ENCODE results near the gene SH3PXD2A. TPM values are rescaled to one million over a fixed set of nuclear protein-coding genes. Genes with fewer than 3 reads are reported as not detected.
A peak's percentile ranks its signal among the peaks of the same experiment; 100 is the strongest.

The SH3PXD2A gene
- total RNA-seq, 1 donor from 2014 or later: 2.3 TPM

DNA sequence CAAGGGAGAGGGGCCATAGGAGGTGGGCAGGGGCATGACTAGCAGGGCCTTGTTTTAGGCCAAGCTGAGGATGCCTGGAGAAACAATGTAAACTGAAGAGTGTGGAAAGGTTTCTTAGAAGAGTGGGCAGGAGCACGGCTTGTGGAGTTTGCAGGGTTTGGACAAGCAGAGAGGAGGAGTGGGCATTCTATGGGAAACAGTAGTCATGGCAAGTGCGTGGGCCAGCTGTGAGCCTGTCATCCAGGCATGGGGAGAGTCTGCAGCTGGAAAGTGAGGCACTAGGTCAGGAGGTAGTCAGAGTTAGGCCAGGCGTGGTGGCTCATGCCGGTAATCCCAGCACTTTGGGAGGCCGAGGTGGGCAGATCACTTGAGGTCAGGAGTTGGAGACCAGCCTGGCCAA, 130.1 kb downstream of the SH3PXD2A start:
- no peak overlapping the region for H3K4me2 ChIP-seq
- DNase-seq (ENCODE audit: low spot score): no peak
- no peak overlapping the region for H2AFZ ChIP-seq (replicated peaks)
- H3K36me3 Mint-ChIP-seq: peaks cover 2% of the 10 kb centered on the region
- no peak overlapping the region for H3K9ac ChIP-seq
- H3K27me3 Mint-ChIP-seq (ENCODE audit: insufficient read depth, low read depth): no peaks in the 10 kb centered on the region
- no peaks in the 10 kb centered on the region for H3K79me2 ChIP-seq (ENCODE audit: low read depth)
- H3K9me3 Mint-ChIP-seq: no peaks in the 10 kb centered on the region
- peaks cover 3% of the 10 kb centered on the region for H3K4me1 Mint-ChIP-seq
- H3K27ac Mint-ChIP-seq: peak overlapping the region; percentile 0
- no peak overlapping the region for H3K4me3 Mint-ChIP-seq
- H3K4me1 ChIP-seq: no peaks in the 10 kb centered on the region
- H4K20me1 ChIP-seq (ENCODE audit: low read depth): no peaks in the 10 kb centered on the region
- H3K4me3 ChIP-seq: no peak overlapping the region
- H3K9me3 ChIP-seq (ENCODE audit: low read depth): no peaks in the 10 kb centered on the region
- TF ChIP-seq EZH2phosphoT487 (IDR thresholded peaks at IDR 0.05) (no peak), EZH2 (IDR thresholded peaks at IDR 0.05) (no peak)
- TF ChIP-seq, protein P1, sequence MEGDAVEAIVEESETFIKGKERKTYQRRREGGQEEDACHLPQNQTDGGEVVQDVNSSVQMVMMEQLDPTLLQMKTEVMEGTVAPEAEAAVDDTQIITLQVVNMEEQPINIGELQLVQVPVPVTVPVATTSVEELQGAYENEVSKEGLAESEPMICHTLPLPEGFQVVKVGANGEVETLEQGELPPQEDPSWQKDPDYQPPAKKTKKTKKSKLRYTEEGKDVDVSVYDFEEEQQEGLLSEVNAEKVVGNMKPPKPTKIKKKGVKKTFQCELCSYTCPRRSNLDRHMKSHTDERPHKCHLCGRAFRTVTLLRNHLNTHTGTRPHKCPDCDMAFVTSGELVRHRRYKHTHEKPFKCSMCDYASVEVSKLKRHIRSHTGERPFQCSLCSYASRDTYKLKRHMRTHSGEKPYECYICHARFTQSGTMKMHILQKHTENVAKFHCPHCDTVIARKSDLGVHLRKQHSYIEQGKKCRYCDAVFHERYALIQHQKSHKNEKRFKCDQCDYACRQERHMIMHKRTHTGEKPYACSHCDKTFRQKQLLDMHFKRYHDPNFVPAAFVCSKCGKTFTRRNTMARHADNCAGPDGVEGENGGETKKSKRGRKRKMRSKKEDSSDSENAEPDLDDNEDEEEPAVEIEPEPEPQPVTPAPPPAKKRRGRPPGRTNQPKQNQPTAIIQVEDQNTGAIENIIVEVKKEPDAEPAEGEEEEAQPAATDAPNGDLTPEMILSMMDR (IDR thresholded peaks at IDR 0.05): no peak
- no peaks in the 10 kb centered on the region for H3K27me3 ChIP-seq
- H3K36me3 ChIP-seq: no peaks in the 10 kb centered on the region
- H3K27ac ChIP-seq: no peak overlapping the region
- H3F3A ChIP-seq (ENCODE audit: low read depth): no peaks in the 10 kb centered on the region

- no peaks in the 10 kb centered on the region for H3K79me2 ChIP-seq (ENCODE audit: low read depth)
- H3K4me1 ChIP-seq: no peaks in the 10 kb centered on the region
- TF ChIP-seq, protein P1 (IDR thresholded peaks at IDR 0.05): no peak
- TF ChIP-seq EZH2 (IDR thresholded peaks at IDR 0.05) (no peak), EZH2phosphoT487 (IDR thresholded peaks at IDR 0.05) (no peak)
- Mint-ChIP-seq H3K4me3 (no peak overlapping the region), H3K27me3 (ENCODE audit: insufficient read depth, low read depth) (no peaks in the 10 kb centered on the region), H3K4me1 (peaks cover 3% of the 10 kb centered on the region), H3K9me3 (no peaks in the 10 kb centered on the region), H3K27ac (no peak overlapping the region), H3K36me3 (peaks cover 2% of the 10 kb centered on the region)
- H3K27me3 ChIP-seq: no peaks in the 10 kb centered on the region
- H3K36me3 ChIP-seq: no peaks in the 10 kb centered on the region
- no peak for DNase-seq (ENCODE audit: low spot score)
- no peak overlapping the region for H3K4me3 ChIP-seq
- no peaks in the 10 kb centered on the region for H3K9me3 ChIP-seq (ENCODE audit: low read depth)
- H3F3A ChIP-seq (ENCODE audit: low read depth): no peaks in the 10 kb centered on the region
- no peak overlapping the region for H3K9ac ChIP-seq
- no peak overlapping the region for H3K27ac ChIP-seq
- no peak overlapping the region for H3K4me2 ChIP-seq
- H4K20me1 ChIP-seq (ENCODE audit: low read depth): no peaks in the 10 kb centered on the region
- no peak overlapping the region for H2AFZ ChIP-seq (replicated peaks)
Measured at GRCh38 chr10:103724771-103725170, 130.6 kb downstream of the SH3PXD2A start.

- Mint-ChIP-seq H3K4me1 (peaks cover 3% of the 10 kb centered on the region), H3K36me3 (peaks cover 2% of the 10 kb centered on the region), H3K27me3 (ENCODE audit: insufficient read depth, low read depth) (peaks cover under 1% of the 10 kb centered on the region), H3K4me3 (no peak overlapping the region), H3K9me3 (no peaks in the 10 kb centered on the region), H3K27ac (no peak overlapping the region)
- Histone ChIP-seq H3K36me3 (no peaks in the 10 kb centered on the region), H3K9me3 (ENCODE audit: low read depth) (no peaks in the 10 kb centered on the region), H3K4me3 (no peak overlapping the region), H3K4me1 (no peaks in the 10 kb centered on the region), H2AFZ (replicated peaks) (no peak overlapping the region), H3F3A (ENCODE audit: low read depth) (no peaks in the 10 kb centered on the region), H3K27me3 (no peaks in the 10 kb centered on the region), H3K9ac (no peak overlapping the region), H4K20me1 (ENCODE audit: low read depth) (no peaks in the 10 kb centered on the region), H3K4me2 (no peak overlapping the region), H3K79me2 (ENCODE audit: low read depth) (no peaks in the 10 kb centered on the region), H3K27ac (no peak overlapping the region)
- TF ChIP-seq EZH2 (IDR thresholded peaks at IDR 0.05) (no peak), EZH2phosphoT487 (IDR thresholded peaks at IDR 0.05) (no peak)
- TF ChIP-seq, protein P1 (IDR thresholded peaks at IDR 0.05): no peak
- no peak for DNase-seq (ENCODE audit: low spot score)
Measured at GRCh38 chr10:103724074-103724473, 131.3 kb downstream of the SH3PXD2A start.

Data from neural progenitor cell (in vitro differentiated cells).